ENCODE measurements around the gene NADK2.

The NADK2 gene

GRCh38 chr5:36177715-36178523, 63.8 kb downstream of the NADK2 start:
- DNase-seq (ENCODE audit: low read depth in 1 of 2, low spot score in 1 of 2): no peak
- Histone ChIP-seq H3K4me3 (replicated peaks; ENCODE audit: insufficient read depth, low read length) (no peak overlapping the region), H3K27me3 (ENCODE audit: insufficient read depth, poor library complexity, severe bottlenecking) (no peaks in the 10 kb centered on the region), H3K27ac (replicated peaks) (no peak overlapping the region)
- TF ChIP-seq CTCF (IDR thresholded peaks at IDR 0.05; ENCODE audit: insufficient read depth, low read length) (no peak), POLR2AphosphoS5 (IDR thresholded peaks at IDR 0.05; ENCODE audit: low read depth) (no peak), GABPA (IDR thresholded peaks at IDR 0.05; ENCODE audit: low read depth) (no peak), REST (IDR thresholded peaks at IDR 0.05; ENCODE audit: insufficient replicate concordance, low read depth) (no peak), SPI1 (IDR thresholded peaks at IDR 0.05; ENCODE audit: borderline replicate concordance, low read depth) (no peak)

GRCh38 chr5:36177154-36177553, 64.6 kb downstream of the NADK2 start:
- DNase-seq (ENCODE audit: low read depth in 1 of 2, low spot score in 1 of 2): no peak
- Histone ChIP-seq H3K4me3 (replicated peaks; ENCODE audit: insufficient read depth, low read length) (no peak overlapping the region), H3K27ac (replicated peaks) (no peak overlapping the region)

More at GRCh38 chr5:36177154-36177553, 64.6 kb downstream of the NADK2 start:
- no peaks in the 10 kb centered on the region for H3K27me3 ChIP-seq (ENCODE audit: insufficient read depth, poor library complexity, severe bottlenecking)
- TF ChIP-seq GABPA (IDR thresholded peaks at IDR 0.05; ENCODE audit: low read depth) (no peak), POLR2AphosphoS5 (IDR thresholded peaks at IDR 0.05; ENCODE audit: low read depth) (no peak), SPI1 (IDR thresholded peaks at IDR 0.05; ENCODE audit: borderline replicate concordance, low read depth) (no peak), REST (IDR thresholded peaks at IDR 0.05; ENCODE audit: insufficient replicate concordance, low read depth) (no peak), CTCF (IDR thresholded peaks at IDR 0.05; ENCODE audit: insufficient read depth, low read length) (no peak)

Data from HL-60 (cell line).